OCI-LY7 (cell line): ENCODE data around the gene FAM234B. TPM values are rescaled to one million over a fixed set of nuclear protein-coding genes. Genes with fewer than 3 reads are reported as not detected.

Source experiments
- BruUV-seq: library from RNA; stranded (reverse); fragments of 400-500 nt; replicated peaks from 2 replicates; lab custom pipeline; 2021; lab: Mats Ljungman, UMichigan
- CTCF ChIA-PET: fragments of 300-600 bp; sonication (Branson Sonifier 250); formaldehyde crosslinking; loops from one replicate; lab custom pipeline; 2022; ENCODE audit warnings: antibody characterized with exemption; ENCODE audit not compliant: unreplicated experiment; lab: Charles Lee
- POLR2A ChIA-PET: fragments of 300-600 bp; sonication (Branson Sonifier 250); formaldehyde crosslinking; loops from one replicate; lab custom pipeline; 2022; ENCODE audit warnings: antibody characterized with exemption; lab: Charles Lee
- DNase-seq: peaks from one replicate; pipeline ENCODE4 v3.0.0-alpha.2; 2015; ENCODE audit warnings: low spot score
- H2AFZ ChIP-seq: fragments of 200-600 bp; sonication (generic), shearing (Covaris generic); 2 replicates; pipeline ENCODE4 v1.6.1; 2014; ENCODE audit warnings: mild to moderate bottlenecking, antibody characterized with exemption, low read length, moderate library complexity
- H3K27ac ChIP-seq: fragments of 200-600 bp; sonication (generic); 2 replicates; pipeline ENCODE4 v1.5.1; 2014; ENCODE audit warnings: mixed run types, low read depth, mild to moderate bottlenecking, moderate library complexity, low read length, inconsistent platforms; ENCODE audit not compliant: poor library complexity, severe bottlenecking
- H3K36me3 ChIP-seq: fragments of 200-600 bp; sonication (generic); 2 replicates; pipeline ENCODE4 v1.6.1; 2014; ENCODE audit warnings: mild to moderate bottlenecking, antibody characterized with exemption, low read length, moderate library complexity, mixed read lengths; ENCODE audit not compliant: insufficient read depth
- H3K4me1 ChIP-seq: fragments of 200-600 bp; sonication (generic); 2 replicates; pipeline ENCODE4 v1.5.1; 2014; ENCODE audit warnings: mild to moderate bottlenecking, low read length; ENCODE audit not compliant: insufficient read depth, poor library complexity, severe bottlenecking
- H3K4me2 ChIP-seq: fragments of 200-600 bp; sonication (generic); 2 replicates; pipeline ENCODE4 v1.6.1; 2014; ENCODE audit warnings: mild to moderate bottlenecking, low read length
- H3K4me3 ChIP-seq: fragments of 200-600 bp; sonication (generic); 2 replicates; pipeline ENCODE4 v1.5.1; 2014; ENCODE audit warnings: mild to moderate bottlenecking, low read depth, low read length; ENCODE audit not compliant: poor library complexity, severe bottlenecking
- H3K79me2 ChIP-seq: fragments of 200-600 bp; sonication (generic); 2 replicates; pipeline ENCODE4 v1.6.1; 2016; ENCODE audit warnings: low read depth, mild to moderate bottlenecking, low read length, moderate library complexity, mixed read lengths; ENCODE audit not compliant: insufficient read depth
- H3K9me2 ChIP-seq: fragments of 200-600 bp; sonication (generic); 2 replicates; pipeline ENCODE4 v1.6.1; 2016; ENCODE audit warnings: mild to moderate bottlenecking, low read length, mixed read lengths; ENCODE audit not compliant: insufficient read depth
- H3K9me3 ChIP-seq: fragments of 200-600 bp; sonication (generic); 2 replicates; pipeline ENCODE4 v1.6.1; 2014; ENCODE audit warnings: mild to moderate bottlenecking, mixed run types, low read length, mixed read lengths
- H4K20me1 ChIP-seq: fragments of 200-600 bp; sonication (generic); 2 replicates; pipeline ENCODE4 v1.6.1; 2014; ENCODE audit warnings: mild to moderate bottlenecking, antibody characterized with exemption, low read length, moderate library complexity, mixed read lengths; ENCODE audit not compliant: insufficient read depth
- CTCF ChIP-seq: fragments of 200-600 bp; sonication (generic); conservative IDR thresholded peaks from 2 replicates; pipeline ENCODE4 v1.5.1; 2014; ENCODE audit warnings: mild to moderate bottlenecking, antibody characterized with exemption, low read length, moderate library complexity, mixed read lengths
- intact Hi-C: fragments of 100-400 bp; cut with micrococcal nuclease; formaldehyde crosslinking; loops from one replicate; pipeline ENCODE4 v1.10.0; 2022; ENCODE audit not compliant: unreplicated experiment
- total RNA-seq, 2 experiments: library from RNA; depleted of rRNA in 1 of 2; stranded (reverse); fragments of >200 nt in 1 of 2; shearing (Covaris generic) in 1 of 2; gene quantifications; 2 replicates each; pipeline ENCODE4 v1.2.3, GENCODE V29; 2014 to 2022

The FAM234B gene
- total RNA-seq, 2 experiments from 2014 or later, result 4.7 to 7.0 TPM

GRCh38 chr12:13130981-13131380, 86.8 kb downstream of the FAM234B start:
- intact Hi-C loops, result no loop called here
- no TSS peak for BruUV-seq
- no peaks in the 10 kb centered on the region for H3K79me2 ChIP-seq

More at GRCh38 chr12:13130981-13131380, 86.8 kb downstream of the FAM234B start:
- Histone ChIP-seq H3K27ac (no peak overlapping the region), H3K4me1 (no peaks in the 10 kb centered on the region), H3K9me2 (no peaks in the 10 kb centered on the region), H3K36me3 (no peaks in the 10 kb centered on the region), H3K9me3 (no peaks in the 10 kb centered on the region), H3K4me3 (no peak overlapping the region), H4K20me1 (no peaks in the 10 kb centered on the region), H2AFZ (no peak overlapping the region), H3K4me2 (no peak overlapping the region)
- no peak for TF ChIP-seq CTCF
- no peak for DNase-seq
- ChIA-PET CTCF (no interaction called here), POLR2A (no interaction called here)

Other genes starting within 250 kb of the FAM234B start
- 39.8 and 45.1 TPM in 2 replicates for gene DDX47, start 231.0 kb upstream of the FAM234B start, total RNA-seq (2014; rRNA removed; shearing (Covaris generic))
- gene DDX47, start 231.0 kb upstream of the FAM234B start, total RNA-seq (2022), result 50.4 and 59.1 TPM in 2 replicates
- gene GPRC5A, start 152.8 kb upstream of the FAM234B start, total RNA-seq (2014; rRNA removed; shearing (Covaris generic)), result not detected in 2 replicates
- 0.25 TPM in 1 of 2 replicates, not detected in the other for gene GPRC5A, start 152.8 kb upstream of the FAM234B start, total RNA-seq (2022)
- not detected in 2 replicates for gene GPRC5D, start 92.2 kb upstream of the FAM234B start, total RNA-seq (2014; rRNA removed; shearing (Covaris generic))
- not detected in 2 replicates for gene GPRC5D, start 92.2 kb upstream of the FAM234B start, total RNA-seq (2022)
- 0.16 and 0.26 TPM in 2 replicates for gene HEBP1, start 44.1 kb upstream of the FAM234B start, total RNA-seq (2014; rRNA removed; shearing (Covaris generic))
- gene HEBP1, start 44.1 kb upstream of the FAM234B start, total RNA-seq (2022), result 1.2 and 1.3 TPM in 2 replicates
- gene GSG1, start 59.3 kb downstream of the FAM234B start, total RNA-seq (2014; rRNA removed; shearing (Covaris generic)), result not detected in 2 replicates
- gene GSG1, start 59.3 kb downstream of the FAM234B start, total RNA-seq (2022), result not detected in 2 replicates
- 0.03 TPM in 1 of 2 replicates, not detected in the other for gene EMP1, start 152.3 kb downstream of the FAM234B start, total RNA-seq (2014; rRNA removed; shearing (Covaris generic))
- gene EMP1, start 152.3 kb downstream of the FAM234B start, total RNA-seq (2022), result 0.40 TPM in 1 of 2 replicates, not detected in the other